ENCODE data around the gene POLD2.

- TF ChIP-seq POLR2AphosphoS5 (IDR thresholded peaks at IDR 0.05; ENCODE audit: low read depth, low read length) = no peak
- TF ChIP-seq, protein P1, sequence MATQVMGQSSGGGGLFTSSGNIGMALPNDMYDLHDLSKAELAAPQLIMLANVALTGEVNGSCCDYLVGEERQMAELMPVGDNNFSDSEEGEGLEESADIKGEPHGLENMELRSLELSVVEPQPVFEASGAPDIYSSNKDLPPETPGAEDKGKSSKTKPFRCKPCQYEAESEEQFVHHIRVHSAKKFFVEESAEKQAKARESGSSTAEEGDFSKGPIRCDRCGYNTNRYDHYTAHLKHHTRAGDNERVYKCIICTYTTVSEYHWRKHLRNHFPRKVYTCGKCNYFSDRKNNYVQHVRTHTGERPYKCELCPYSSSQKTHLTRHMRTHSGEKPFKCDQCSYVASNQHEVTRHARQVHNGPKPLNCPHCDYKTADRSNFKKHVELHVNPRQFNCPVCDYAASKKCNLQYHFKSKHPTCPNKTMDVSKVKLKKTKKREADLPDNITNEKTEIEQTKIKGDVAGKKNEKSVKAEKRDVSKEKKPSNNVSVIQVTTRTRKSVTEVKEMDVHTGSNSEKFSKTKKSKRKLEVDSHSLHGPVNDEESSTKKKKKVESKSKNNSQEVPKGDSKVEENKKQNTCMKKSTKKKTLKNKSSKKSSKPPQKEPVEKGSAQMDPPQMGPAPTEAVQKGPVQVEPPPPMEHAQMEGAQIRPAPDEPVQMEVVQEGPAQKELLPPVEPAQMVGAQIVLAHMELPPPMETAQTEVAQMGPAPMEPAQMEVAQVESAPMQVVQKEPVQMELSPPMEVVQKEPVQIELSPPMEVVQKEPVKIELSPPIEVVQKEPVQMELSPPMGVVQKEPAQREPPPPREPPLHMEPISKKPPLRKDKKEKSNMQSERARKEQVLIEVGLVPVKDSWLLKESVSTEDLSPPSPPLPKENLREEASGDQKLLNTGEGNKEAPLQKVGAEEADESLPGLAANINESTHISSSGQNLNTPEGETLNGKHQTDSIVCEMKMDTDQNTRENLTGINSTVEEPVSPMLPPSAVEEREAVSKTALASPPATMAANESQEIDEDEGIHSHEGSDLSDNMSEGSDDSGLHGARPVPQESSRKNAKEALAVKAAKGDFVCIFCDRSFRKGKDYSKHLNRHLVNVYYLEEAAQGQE (IDR thresholded peaks at IDR 0.05; ENCODE audit: insufficient read depth in 1 of 2, low read depth in 2 of 2, low read length in 2 of 2) = no peak
- no peak for TF ChIP-seq TAF1 (IDR thresholded peaks at IDR 0.05; ENCODE audit: borderline replicate concordance, insufficient read depth, low read length)
- no peak for TF ChIP-seq SIN3A (IDR thresholded peaks at IDR 0.05; ENCODE audit: borderline replicate concordance, insufficient read depth, low read length)
- no peak for TF ChIP-seq FOXP2 (optimal IDR thresholded peaks at IDR 0.05; ENCODE audit: borderline replicate concordance, extremely low read depth, extremely low read length, insufficient read depth)
Observed at GRCh38 chr7:44073664-44074348, 49.5 kb downstream of the POLD2 start.
